Measurements from ENCODE around the gene GRIA1. TPM values are rescaled to one million over a fixed set of nuclear protein-coding genes. Genes with fewer than 3 reads are reported as not detected.

Gene GRIA1
- total RNA-seq, 1 donor from 2014 or later, result 0.55 TPM

DNA sequence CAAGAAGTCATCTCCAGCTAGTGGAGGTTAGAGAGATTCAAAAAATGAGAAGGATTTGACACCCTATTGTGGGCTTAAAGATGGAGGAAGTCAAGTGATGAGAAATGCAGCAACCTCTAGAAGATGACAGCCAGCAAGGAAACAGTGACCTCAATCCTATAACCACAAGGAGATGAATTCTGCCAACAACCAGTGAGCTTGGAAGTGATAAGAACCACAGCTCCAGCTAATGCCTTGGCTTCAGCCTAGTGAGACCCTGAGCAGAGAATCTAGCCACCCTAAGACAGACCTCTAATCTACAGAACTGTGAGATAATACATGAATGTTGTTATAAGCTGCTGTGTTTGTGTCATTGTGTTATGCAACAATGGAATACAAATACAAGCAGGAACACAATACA is 262.4 kb downstream of the GRIA1 start:
- H3K4me1 Mint-ChIP-seq (ENCODE audit: low read depth), result no peaks in the 10 kb centered on the region
- H3K27me3 Mint-ChIP-seq (ENCODE audit: low read depth), result peaks cover 11% of the 10 kb centered on the region
- no peaks in the 10 kb centered on the region for H3K36me3 Mint-ChIP-seq (ENCODE audit: low read depth)
- DNase-seq (ENCODE audit: low spot score), result no peak
- peaks cover 10% of the 10 kb centered on the region for H3K9me3 Mint-ChIP-seq (ENCODE audit: low read depth)
- H3K4me3 Mint-ChIP-seq (ENCODE audit: unreplicated experiment), result no peak overlapping the region
- TF ChIP-seq, protein P1, sequence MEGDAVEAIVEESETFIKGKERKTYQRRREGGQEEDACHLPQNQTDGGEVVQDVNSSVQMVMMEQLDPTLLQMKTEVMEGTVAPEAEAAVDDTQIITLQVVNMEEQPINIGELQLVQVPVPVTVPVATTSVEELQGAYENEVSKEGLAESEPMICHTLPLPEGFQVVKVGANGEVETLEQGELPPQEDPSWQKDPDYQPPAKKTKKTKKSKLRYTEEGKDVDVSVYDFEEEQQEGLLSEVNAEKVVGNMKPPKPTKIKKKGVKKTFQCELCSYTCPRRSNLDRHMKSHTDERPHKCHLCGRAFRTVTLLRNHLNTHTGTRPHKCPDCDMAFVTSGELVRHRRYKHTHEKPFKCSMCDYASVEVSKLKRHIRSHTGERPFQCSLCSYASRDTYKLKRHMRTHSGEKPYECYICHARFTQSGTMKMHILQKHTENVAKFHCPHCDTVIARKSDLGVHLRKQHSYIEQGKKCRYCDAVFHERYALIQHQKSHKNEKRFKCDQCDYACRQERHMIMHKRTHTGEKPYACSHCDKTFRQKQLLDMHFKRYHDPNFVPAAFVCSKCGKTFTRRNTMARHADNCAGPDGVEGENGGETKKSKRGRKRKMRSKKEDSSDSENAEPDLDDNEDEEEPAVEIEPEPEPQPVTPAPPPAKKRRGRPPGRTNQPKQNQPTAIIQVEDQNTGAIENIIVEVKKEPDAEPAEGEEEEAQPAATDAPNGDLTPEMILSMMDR (IDR thresholded peaks at IDR 0.05), result no peak
- H3K27ac Mint-ChIP-seq (ENCODE audit: unreplicated experiment), result no peak overlapping the region

DNA sequence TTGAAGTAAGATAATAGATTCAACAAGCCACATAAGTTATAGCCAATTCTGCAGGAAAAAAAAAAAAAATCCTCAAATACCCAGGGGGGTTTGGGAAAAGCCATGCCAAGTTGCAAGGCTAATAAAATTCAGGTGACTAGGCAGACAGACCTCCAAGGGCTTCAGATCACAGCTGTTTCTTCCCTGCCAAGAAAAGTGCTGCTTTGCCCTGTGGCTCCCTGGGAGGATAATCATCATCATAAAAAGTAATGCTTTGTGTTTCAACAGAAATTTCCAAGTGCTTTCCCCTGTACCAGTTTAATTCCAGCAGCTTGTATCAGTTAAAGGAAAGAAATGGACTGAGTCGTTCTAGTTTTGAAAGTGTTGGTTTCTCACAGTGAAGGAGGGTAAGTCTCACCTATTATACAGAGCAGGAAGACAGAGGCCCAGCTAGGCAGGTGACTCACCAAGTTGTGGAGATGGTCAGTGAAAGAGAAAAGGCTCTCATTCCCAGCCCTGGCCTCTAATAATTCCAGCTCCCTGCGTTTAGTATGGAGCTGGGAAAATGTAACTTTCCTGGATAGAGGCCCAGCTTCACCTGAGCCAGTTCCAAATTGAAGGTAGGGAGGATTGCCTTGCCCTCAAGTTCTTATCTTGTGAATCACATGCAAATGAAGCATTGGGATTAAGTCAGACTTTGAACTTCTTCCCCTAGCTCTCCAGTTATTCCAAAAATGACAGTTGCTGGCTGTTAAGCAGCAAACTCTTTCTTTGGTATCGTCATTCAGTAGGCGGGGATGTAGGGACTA is 263.4 kb downstream of the GRIA1 start:
- H3K27ac Mint-ChIP-seq (ENCODE audit: unreplicated experiment), result no peak overlapping the region
- no peak overlapping the region for H3K4me3 Mint-ChIP-seq (ENCODE audit: unreplicated experiment)
- peaks cover 10% of the 10 kb centered on the region for H3K9me3 Mint-ChIP-seq (ENCODE audit: low read depth)
- DNase-seq (ENCODE audit: low spot score), result no peak
- no peaks in the 10 kb centered on the region for H3K36me3 Mint-ChIP-seq (ENCODE audit: low read depth)
- TF ChIP-seq, protein P1 (IDR thresholded peaks at IDR 0.05), result no peak
- no peaks in the 10 kb centered on the region for H3K4me1 Mint-ChIP-seq (ENCODE audit: low read depth)
- peaks cover 14% of the 10 kb centered on the region for H3K27me3 Mint-ChIP-seq (ENCODE audit: low read depth)

DNA sequence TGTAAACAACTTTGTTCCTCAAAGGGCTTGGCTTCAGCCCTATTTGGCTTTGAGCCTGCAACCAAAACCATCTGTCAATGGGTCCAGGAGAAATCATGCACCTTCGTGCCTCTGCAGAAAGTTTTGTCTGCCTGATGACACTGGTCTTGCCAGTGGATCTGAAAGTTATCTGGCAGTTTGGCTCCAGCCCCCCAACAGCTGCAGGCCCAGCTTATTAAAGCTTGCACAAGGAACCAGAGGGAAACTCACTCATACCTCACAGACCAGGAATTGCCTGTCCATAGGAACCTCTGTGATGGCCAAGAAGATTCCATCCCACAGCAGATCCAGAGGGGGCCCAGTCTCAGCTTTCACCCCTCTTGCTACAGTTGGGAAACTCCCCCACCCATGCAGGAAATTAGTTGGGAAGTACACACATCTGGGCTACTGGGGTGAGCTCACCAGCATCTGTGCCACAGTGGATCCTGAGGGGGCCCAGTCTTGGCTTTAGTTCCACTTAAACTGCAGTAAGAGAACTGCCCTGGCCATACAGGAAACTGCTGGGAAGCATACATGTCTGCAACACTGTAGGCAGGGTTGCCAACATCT is 265.5 kb downstream of the GRIA1 start:
- no peaks in the 10 kb centered on the region for H3K36me3 Mint-ChIP-seq (ENCODE audit: low read depth)
- TF ChIP-seq, protein P1 (IDR thresholded peaks at IDR 0.05), result no peak
- peaks cover 16% of the 10 kb centered on the region for H3K9me3 Mint-ChIP-seq (ENCODE audit: low read depth)
- H3K4me3 Mint-ChIP-seq (ENCODE audit: unreplicated experiment), result no peak overlapping the region
- H3K4me1 Mint-ChIP-seq (ENCODE audit: low read depth), result no peaks in the 10 kb centered on the region
- peaks cover 16% of the 10 kb centered on the region for H3K27me3 Mint-ChIP-seq (ENCODE audit: low read depth)
- no peak for DNase-seq (ENCODE audit: low spot score)
- no peak overlapping the region for H3K27ac Mint-ChIP-seq (ENCODE audit: unreplicated experiment)

DNA sequence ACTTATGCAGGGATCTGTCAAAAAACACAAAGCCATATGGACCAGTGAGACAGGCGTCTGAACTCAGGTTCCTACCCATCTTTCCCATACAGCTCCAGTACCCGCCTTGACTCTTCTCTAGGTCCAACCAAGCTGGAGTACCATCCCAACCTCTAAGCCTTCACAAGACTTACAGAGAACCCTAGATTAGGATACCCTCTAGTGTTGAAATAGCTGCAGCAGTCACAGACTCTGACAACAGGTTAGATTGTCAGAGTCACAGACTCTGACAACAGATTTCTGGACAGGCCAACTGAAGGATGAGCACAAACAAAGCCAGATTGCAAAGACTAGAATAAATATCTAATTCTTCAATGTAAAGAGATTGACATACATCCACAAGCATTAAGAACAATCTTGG is 266.1 kb downstream of the GRIA1 start:
- TF ChIP-seq, protein P1 (IDR thresholded peaks at IDR 0.05), result peak; percentile 52
- no peaks in the 10 kb centered on the region for H3K36me3 Mint-ChIP-seq (ENCODE audit: low read depth)
- no peak for DNase-seq (ENCODE audit: low spot score)
- H3K27me3 Mint-ChIP-seq (ENCODE audit: low read depth), result peaks cover 16% of the 10 kb centered on the region
- no peaks in the 10 kb centered on the region for H3K4me1 Mint-ChIP-seq (ENCODE audit: low read depth)
- no peak overlapping the region for H3K27ac Mint-ChIP-seq (ENCODE audit: unreplicated experiment)
- no peak overlapping the region for H3K4me3 Mint-ChIP-seq (ENCODE audit: unreplicated experiment)
- H3K9me3 Mint-ChIP-seq (ENCODE audit: low read depth), result peaks cover 18% of the 10 kb centered on the region

DNA sequence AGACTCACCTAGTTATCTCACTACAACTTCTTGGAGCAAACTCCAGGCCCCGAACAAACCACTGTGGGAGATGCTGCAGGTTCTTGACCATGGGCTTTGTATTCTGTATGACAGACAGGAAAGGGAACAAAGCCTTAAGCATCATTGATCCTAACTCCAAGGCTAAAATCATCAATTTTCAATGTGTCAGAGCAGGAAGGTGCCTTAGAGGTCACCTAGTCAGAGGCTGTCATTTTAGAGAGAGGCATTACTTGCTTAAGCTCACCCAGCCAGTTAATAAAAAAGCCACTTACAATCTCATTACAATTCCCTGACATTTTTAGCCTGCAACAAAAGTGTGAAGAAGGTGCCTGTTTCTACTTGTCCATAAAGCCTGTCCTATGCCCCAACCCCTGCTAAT is 275.5 kb downstream of the GRIA1 start:
- TF ChIP-seq, protein P1 (IDR thresholded peaks at IDR 0.05), result no peak
- DNase-seq (ENCODE audit: low spot score), result no peak
- H3K4me3 Mint-ChIP-seq (ENCODE audit: unreplicated experiment), result no peak overlapping the region
- peaks cover 11% of the 10 kb centered on the region for H3K27me3 Mint-ChIP-seq (ENCODE audit: low read depth)
- no peak overlapping the region for H3K27ac Mint-ChIP-seq (ENCODE audit: unreplicated experiment)
- H3K36me3 Mint-ChIP-seq (ENCODE audit: low read depth), result no peaks in the 10 kb centered on the region
- H3K9me3 Mint-ChIP-seq (ENCODE audit: low read depth), result peaks cover 3% of the 10 kb centered on the region
- H3K4me1 Mint-ChIP-seq (ENCODE audit: low read depth), result peaks cover 4% of the 10 kb centered on the region

Measured in chondrocyte (in vitro differentiated cells).